ENCODE results near the gene SELENON. TPM values are rescaled to one million over a fixed set of nuclear protein-coding genes. Genes with fewer than 3 reads are reported as not detected.
A peak's percentile ranks its signal among the peaks of the same experiment; 100 is the strongest.

SELENON gene
- total RNA-seq, 1 donor from 2014 or later, result 24.9 TPM

GRCh38 chr1:25848531-25848930 lies 48.5 kb downstream of the SELENON start:
- H3K4me3 Mint-ChIP-seq, result no peak overlapping the region
- H3K27ac Mint-ChIP-seq, result peak overlapping the region; percentile 28
- H3K27me3 Mint-ChIP-seq (ENCODE audit: insufficient read depth, low read depth), result no peaks in the 10 kb centered on the region
- peaks cover 86% of the 10 kb centered on the region for H3K79me2 ChIP-seq (ENCODE audit: low read depth)
- H3K9ac ChIP-seq, result no peak overlapping the region
- H3K4me1 ChIP-seq, result no peaks in the 10 kb centered on the region
- H3K9me3 ChIP-seq (ENCODE audit: low read depth), result no peaks in the 10 kb centered on the region
- H3K4me3 ChIP-seq, result no peak overlapping the region
- peaks cover 24% of the 10 kb centered on the region for H3K4me1 Mint-ChIP-seq
- H3K27me3 ChIP-seq, result no peaks in the 10 kb centered on the region
- no peak overlapping the region for H3K4me2 ChIP-seq
- no peaks in the 10 kb centered on the region for H3F3A ChIP-seq (ENCODE audit: low read depth)
- no peak overlapping the region for H2AFZ ChIP-seq (replicated peaks)
- no peaks in the 10 kb centered on the region for H3K9me3 Mint-ChIP-seq
- TF ChIP-seq EZH2phosphoT487 (IDR thresholded peaks at IDR 0.05) (no peak), EZH2 (IDR thresholded peaks at IDR 0.05) (no peak), CTCF (IDR thresholded peaks at IDR 0.05) (no peak)
- H3K36me3 ChIP-seq, result no peaks in the 10 kb centered on the region
- no peaks in the 10 kb centered on the region for H4K20me1 ChIP-seq (ENCODE audit: low read depth)
- no peak overlapping the region for H3K27ac ChIP-seq
- no peak for DNase-seq (ENCODE audit: low spot score)
- H3K36me3 Mint-ChIP-seq, result no peaks in the 10 kb centered on the region

DNA sequence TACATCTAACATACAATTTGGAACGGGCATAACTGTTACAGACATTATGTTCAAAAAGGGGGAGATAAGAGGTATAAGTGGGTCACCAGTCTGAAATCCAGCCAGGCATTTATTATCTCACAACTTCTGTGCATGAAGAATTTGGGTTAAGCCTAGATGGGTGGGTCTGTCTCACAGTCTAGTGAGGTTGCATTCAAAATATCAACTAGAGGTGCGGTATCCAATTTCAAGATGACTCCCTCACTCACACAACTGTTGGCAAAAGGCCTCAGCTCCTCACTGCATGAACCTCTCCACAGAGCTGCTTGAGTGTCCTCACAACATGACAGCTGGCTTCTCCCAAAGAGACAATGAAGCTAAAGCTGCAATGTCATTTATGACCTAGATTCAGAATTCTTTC lies 54.6 kb downstream of the SELENON start:
- Histone ChIP-seq H3K79me2 (ENCODE audit: low read depth) (peaks cover 86% of the 10 kb centered on the region), H3K27me3 (no peaks in the 10 kb centered on the region), H3F3A (ENCODE audit: low read depth) (peaks cover 9% of the 10 kb centered on the region), H4K20me1 (ENCODE audit: low read depth) (no peaks in the 10 kb centered on the region), H3K4me1 (peaks cover 9% of the 10 kb centered on the region), H3K4me2 (no peak overlapping the region), H3K27ac (no peak overlapping the region), H3K9me3 (ENCODE audit: low read depth) (no peaks in the 10 kb centered on the region), H3K4me3 (no peak overlapping the region), H2AFZ (replicated peaks) (no peak overlapping the region), H3K9ac (no peak overlapping the region), H3K36me3 (no peaks in the 10 kb centered on the region)
- DNase-seq (ENCODE audit: low spot score), result no peak
- TF ChIP-seq EZH2phosphoT487 (IDR thresholded peaks at IDR 0.05) (no peak), CTCF (IDR thresholded peaks at IDR 0.05) (no peak), EZH2 (IDR thresholded peaks at IDR 0.05) (no peak)
- H3K4me1 Mint-ChIP-seq, result peaks cover 10% of the 10 kb centered on the region
- H3K9me3 Mint-ChIP-seq, result no peaks in the 10 kb centered on the region
- no peaks in the 10 kb centered on the region for H3K27me3 Mint-ChIP-seq (ENCODE audit: insufficient read depth, low read depth)
- peaks cover 2% of the 10 kb centered on the region for H3K36me3 Mint-ChIP-seq
- H3K27ac Mint-ChIP-seq, result no peak overlapping the region
- no peak overlapping the region for H3K4me3 Mint-ChIP-seq

DNA sequence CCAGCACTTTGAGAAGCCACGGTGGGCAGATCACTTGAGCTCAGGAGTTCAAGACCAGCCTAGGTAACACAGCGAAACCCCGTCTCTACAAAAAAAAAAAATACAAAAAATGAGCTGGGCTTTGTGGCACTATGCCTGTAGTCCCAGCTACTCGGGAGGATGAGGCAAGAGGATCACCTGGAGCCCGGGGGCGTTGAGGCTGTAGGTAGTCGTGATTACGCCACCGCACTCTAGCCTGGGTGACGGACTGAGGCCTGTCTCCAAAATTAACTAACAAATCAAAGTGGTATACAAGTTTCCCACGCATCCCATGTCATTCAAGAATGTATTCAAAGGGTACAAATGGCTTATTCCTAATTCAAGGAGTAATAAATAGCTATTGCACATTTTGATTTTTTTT lies 56.9 kb downstream of the SELENON start:
- no peak for TF ChIP-seq EZH2phosphoT487 (IDR thresholded peaks at IDR 0.05)
- no peak for TF ChIP-seq EZH2 (IDR thresholded peaks at IDR 0.05)
- no peak for TF ChIP-seq CTCF (IDR thresholded peaks at IDR 0.05)

More for the DNA sequence above, 56.9 kb downstream of the SELENON start:
- no peak overlapping the region for H2AFZ ChIP-seq (replicated peaks)
- no peak overlapping the region for H3K27ac ChIP-seq
- DNase-seq (ENCODE audit: low spot score), result no peak
- H3K4me3 ChIP-seq, result no peak overlapping the region
- H3K27ac Mint-ChIP-seq, result no peak overlapping the region
- H4K20me1 ChIP-seq (ENCODE audit: low read depth), result peaks cover 4% of the 10 kb centered on the region
- H3K4me1 ChIP-seq, result peaks cover 12% of the 10 kb centered on the region
- H3K9me3 Mint-ChIP-seq, result no peaks in the 10 kb centered on the region
- H3K9ac ChIP-seq, result no peak overlapping the region
- H3K4me2 ChIP-seq, result no peak overlapping the region
- no peaks in the 10 kb centered on the region for H3K27me3 ChIP-seq
- peaks cover 9% of the 10 kb centered on the region for H3F3A ChIP-seq (ENCODE audit: low read depth)
- peaks cover 68% of the 10 kb centered on the region for H3K79me2 ChIP-seq (ENCODE audit: low read depth)
- H3K4me1 Mint-ChIP-seq, result peaks cover 23% of the 10 kb centered on the region
- H3K9me3 ChIP-seq (ENCODE audit: low read depth), result no peaks in the 10 kb centered on the region
- no peaks in the 10 kb centered on the region for H3K36me3 ChIP-seq
- H3K4me3 Mint-ChIP-seq, result no peak overlapping the region
- peaks cover 3% of the 10 kb centered on the region for H3K27me3 Mint-ChIP-seq (ENCODE audit: insufficient read depth, low read depth)
- H3K36me3 Mint-ChIP-seq, result peaks cover 2% of the 10 kb centered on the region
